Measurements from ENCODE around the gene MYEOV. TPM values are rescaled to one million over a fixed set of nuclear protein-coding genes. Genes with fewer than 3 reads are reported as not detected.

MYEOV gene
- total and polyA plus RNA-seq, 5 donors, result 0.11 TPM; not detected in 4

Other genes starting within 250 kb of the MYEOV start
- gene TPCN2, start 245.2 kb upstream of the MYEOV start, total RNA-seq, result 10 to 100 TPM in 1 of 4 donors, 1 to 10 TPM in 3; 7.2 to 11.1 (median 9.0) TPM
- 7.0 TPM for gene TPCN2, start 245.2 kb upstream of the MYEOV start, polyA plus RNA-seq
- gene SMIM38, start 138.2 kb upstream of the MYEOV start, total RNA-seq, result under 1 TPM in 3 of 4 donors, not detected in 1; 0.17 to 0.56 (median 0.25) TPM
- 0.07 TPM for gene SMIM38, start 138.2 kb upstream of the MYEOV start, polyA plus RNA-seq
- under 1 TPM in 2 of 4 donors, not detected in 2; 0.14 to 0.17 TPM for gene LINC01488, start 187.5 kb downstream of the MYEOV start, total RNA-seq
- gene LINC01488, start 187.5 kb downstream of the MYEOV start, polyA plus RNA-seq, result 0.16 TPM

All from right cardiac atrium (tissue), 5 donors.